Heart left ventricle (tissue), 16 donors: Measurements from ENCODE around the gene KCTD13. TPM values are rescaled to one million over a fixed set of nuclear protein-coding genes. Genes with fewer than 3 reads are reported as not detected.

Source experiments
- ATAC-seq, 4 donors: fragments of 200-7000 bp; cut with Tn5 transposase; one replicate each; pipeline ENCODE4 v1.9.1; 2020 to 2022; ENCODE audit warnings: moderate library complexity in 4 of 4, mild to moderate bottlenecking in 3 of 4, moderate number of reproducible peaks in 1 of 4
- DNase-seq, 5 donors: peaks; one replicate each; pipeline ENCODE4 v3.0.0-alpha.2; 2020
- H3K27ac ChIP-seq, 12 donors: fragments of 200-600 bp; sonication (generic) in 4 of 12; one replicate each; pipeline versions ENCODE4 v1.5.0 to v1.8.0; 2016 to 2022; ENCODE audit warnings: mild to moderate bottlenecking in 2 of 12
- H3K27me3 ChIP-seq, 9 donors: fragments of 200-600 bp; sonication (generic) in 2 of 9; one replicate each; pipeline versions ENCODE4 v1.5.1 to v1.8.0; 2016 to 2022; ENCODE audit warnings: mild to moderate bottlenecking in 3 of 9
- H3K36me3 ChIP-seq, 9 donors: fragments of 200-600 bp; sonication (generic) in 2 of 9; one replicate each; pipeline versions ENCODE4 v1.5.0 to v1.8.0; 2018 to 2022; ENCODE audit warnings: mild to moderate bottlenecking in 2 of 9
- H3K4me1 ChIP-seq, 12 donors: fragments of 200-600 bp; sonication (generic) in 4 of 12; one replicate each; pipeline versions ENCODE4 v1.5.0 to v1.8.0; 2016 to 2022; ENCODE audit warnings: mild to moderate bottlenecking in 3 of 12
- H3K4me3 ChIP-seq, 12 donors: fragments of 200-600 bp; sonication (generic) in 4 of 12; one replicate each; pipeline versions ENCODE4 v1.5.0 to v1.8.0; 2017 to 2022; ENCODE audit warnings: mild to moderate bottlenecking in 9 of 12, moderate library complexity in 4 of 12
- H3K9me3 ChIP-seq, 12 donors: fragments of 200-600 bp; sonication (generic) in 4 of 12; one replicate each; pipeline versions ENCODE4 v1.5.0 to v1.8.0; 2016 to 2022; ENCODE audit warnings: mild to moderate bottlenecking in 1 of 12
- CTCF ChIP-seq, 12 donors: fragments of 200-600 bp; sonication (generic) in 4 of 12; IDR thresholded peaks; one replicate each; pipeline versions ENCODE4 v1.5.0 to v1.8.0; 2018 to 2022; ENCODE audit warnings: antibody characterized with exemption in 12 of 12, mild to moderate bottlenecking in 5 of 12
- POLR2A ChIP-seq, 2 donors: fragments of 450-650 bp; IDR thresholded peaks; one replicate each; pipeline ENCODE4 v1.6.1; 2017; ENCODE audit warnings: antibody characterized with exemption in 2 of 2, mild to moderate bottlenecking in 2 of 2, moderate library complexity in 2 of 2
- WGBS, 4 donors: extraction: QIAGEN DNeasy Blood & Tissue Kit in 2 of 4; methylation state at CpG; one replicate each; pipeline versions ENCODE4 v1.1.5 to v1.1.7; 2013 to 2018; 5-methylcytosine and 5-hydroxymethylcytosine counted together
- intact Hi-C, 10 donors: fragments of 100-400 bp; cut with DNase I; formaldehyde crosslinking; loops; one replicate each; pipeline versions ENCODE4 v1.11.1 to v1.14.2; 2022
- polyA plus RNA-seq, 2 donors: library from polyadenylated mRNA; stranded (reverse); fragments of 200-250 nt; gene quantifications; one replicate each; pipeline ENCODE4 v1.2.3, GENCODE V29; 2013
- total RNA-seq, 9 donors: library from RNA; depleted of rRNA in 2 of 9; stranded (reverse); fragments of >200 nt in 2 of 9; fragmentation: NEBNext Ultra II Directional in 3 of 9; extraction: Animal tissue kit (Norgen Biotek cat#: 25700) in 3 of 9; gene quantifications; one replicate each; pipeline versions ENCODE4 v1.1.0 to v1.2.4, GENCODE V29; 2016 to 2023
- donor health status: ischemic (EF 13 %, LVEDD 7.1; RV severe dilation, severe dysfunction).
- donor health status: healthy with polysubstance abuse.
- donor health status: DM: no; HTN: yes; CAD: no.
- donor health status: DM: no; HTN: no; CAD: no.
- donor health status: ischemic (EF 25% LVEDD 6.9; RV normal size, moderate dysfunction).
- donor health status: ischemic (EF 25% LVEDD 5.7; RV mildly dilated, moderate dysfunction).
- donor health status: healthy.
- donor health status: DM: yes; HTN: yes; CAD: no.
- donor health status: ischemic (EF 35%, LVEDD 5.7; RV mildly dilated, moderate dysfunction).
- donor health status: nonischemic (EF 11% LVEDD 7.7; RV severe dilation, severe dysfunction).
- donor health status: DM: yes; HTN: yes; CAD: no.
- donor health status: PGD.
- donor health status: ischemic (EF 29% LVEDD 5.4; RV normal size, mild dysfunction).
- donor health status: nonischemic (EF 23%, LVEDD 6.1; RV moderate dilation, normal function).

KCTD13 gene
- total and polyA plus RNA-seq, 11 donors = 3.6 to 9.1 (median 6.6) TPM

DNA sequence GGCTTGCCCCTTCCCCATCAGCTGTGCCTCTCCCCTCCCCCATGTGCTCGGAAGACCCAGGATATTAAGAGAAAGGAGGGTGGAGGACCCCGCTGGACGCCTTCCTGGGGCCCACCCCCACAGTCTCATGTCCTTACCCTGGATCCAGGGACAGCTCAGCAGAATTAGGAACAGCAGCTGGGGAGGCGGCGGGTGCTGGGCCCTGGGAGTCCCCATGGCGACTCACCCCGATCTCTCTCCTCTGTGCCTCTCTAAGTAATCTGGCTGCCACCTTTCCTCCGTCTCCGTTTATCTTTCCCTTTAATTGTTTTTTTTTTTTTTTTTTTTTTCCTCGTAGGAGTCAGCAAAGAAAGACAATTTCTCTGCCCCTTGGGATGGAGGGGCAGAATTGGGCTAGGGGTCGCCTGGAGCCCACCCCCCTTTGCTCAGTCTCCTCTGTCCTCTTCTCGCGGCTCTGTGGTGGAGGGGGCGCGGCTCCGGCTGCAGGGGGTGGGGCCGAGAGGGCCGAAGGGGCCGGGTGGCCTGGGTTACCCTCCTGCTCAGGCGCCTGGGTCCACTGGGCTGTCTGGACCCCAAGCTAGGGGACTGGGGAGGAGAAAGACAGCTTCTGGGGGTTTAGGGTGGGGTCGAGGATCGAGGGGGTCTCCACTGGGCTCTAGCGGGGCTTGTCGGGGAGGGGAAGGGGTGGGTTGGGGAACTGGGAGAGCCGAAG lies 27.1 kb downstream of the KCTD13 start:
- intact Hi-C loops = no loop called here
- DNase-seq (no peak), ATAC-seq (peak in 1 of 4 donors; percentile 14)
- H3K4me3 ChIP-seq = peak overlapping the region in 9 of 12 donors; percentile 6 to 72 (median 61)
- no peaks in the 10 kb centered on the region for H3K9me3 ChIP-seq
- no peaks in the 10 kb centered on the region for H3K36me3 ChIP-seq
- 1 to 2% (median 1%) methylated on average over 19 to 25 of the region's 25 CpGs for WGBS, 4 donors
- no peak overlapping the region for H3K27ac ChIP-seq
- TF ChIP-seq POLR2A (IDR thresholded peaks at IDR 0.05) = no peak
- no peak for TF ChIP-seq CTCF (IDR thresholded peaks at IDR 0.05)
- H3K27me3 ChIP-seq = peaks cover 6 to 30% (median 19%) of the 10 kb centered on the region in 9 donors
- peaks cover 0 to 23% (median 7%) of the 10 kb centered on the region in 12 donors for H3K4me1 ChIP-seq

DNA sequence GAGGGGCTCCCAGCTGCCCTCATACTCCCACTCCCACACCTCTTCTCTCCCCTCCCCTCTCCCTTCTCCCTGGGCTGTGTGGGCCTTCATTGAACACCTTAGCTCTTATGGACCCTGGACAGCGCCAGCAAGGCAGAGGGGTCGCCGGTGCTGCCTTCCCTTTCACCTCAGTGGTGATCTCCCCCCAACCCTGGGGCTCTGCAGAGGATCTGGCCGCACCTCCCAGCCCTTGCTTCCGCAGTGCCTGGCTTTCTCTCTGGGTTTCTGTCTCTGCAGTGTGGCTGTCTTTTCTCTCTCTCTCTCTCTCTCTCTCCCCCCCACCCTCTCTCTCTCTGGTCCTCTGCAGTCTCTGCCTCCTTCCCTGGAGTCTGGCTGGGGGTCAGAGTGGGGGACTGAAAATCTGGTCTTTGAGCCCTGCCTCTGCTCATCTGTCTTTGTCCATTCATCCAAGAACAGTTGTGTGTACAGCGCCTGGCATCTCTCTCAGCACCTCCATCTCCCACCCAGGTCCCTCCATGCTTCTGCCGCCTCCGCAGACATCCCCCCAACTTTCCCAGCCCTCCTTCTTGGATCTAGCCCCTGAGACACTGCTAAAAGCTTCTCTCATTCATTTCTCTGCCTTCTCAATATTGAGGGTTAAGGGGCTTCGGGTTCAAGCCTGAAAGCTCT lies 27.8 kb downstream of the KCTD13 start:
- 12 to 21% (median 15%) methylated on average over 9 of the region's 9 CpGs for WGBS, 4 donors
- intact Hi-C loops = no loop called here
- H3K27me3 ChIP-seq = peaks cover 6 to 30% (median 19%) of the 10 kb centered on the region in 9 donors

DNA sequence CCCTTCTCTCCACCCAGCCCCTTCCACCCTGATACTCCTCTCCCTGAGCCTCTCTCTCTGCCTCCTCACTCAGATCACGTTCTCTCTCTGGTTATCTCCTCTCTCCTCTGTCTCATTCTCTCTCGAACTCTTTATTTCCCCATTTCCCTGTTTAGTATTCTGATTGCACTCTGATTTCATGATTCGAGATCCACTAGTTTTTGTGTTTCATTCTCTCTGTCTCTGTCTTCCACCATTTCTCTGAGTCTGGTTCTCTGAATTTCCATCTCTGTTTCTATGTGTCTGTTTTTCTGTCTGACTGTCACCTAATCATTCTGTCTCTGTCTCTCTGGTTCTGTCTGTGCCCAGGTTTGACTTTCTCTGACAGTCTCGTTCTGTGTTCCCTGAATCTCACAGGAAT lies 28.7 kb downstream of the KCTD13 start:
- Histone ChIP-seq H3K27me3 (peaks cover 6 to 30% (median 19%) of the 10 kb centered on the region in 9 donors), H3K4me1 (peaks cover 0 to 23% (median 7%) of the 10 kb centered on the region in 12 donors), H3K27ac (no peak overlapping the region), H3K4me3 (no peak overlapping the region), H3K36me3 (no peaks in the 10 kb centered on the region), H3K9me3 (no peaks in the 10 kb centered on the region)
- 37 to 57% (median 45%) methylated on average over 4 of the region's 4 CpGs for WGBS, 4 donors
- no peak for DNase-seq
- no peak for ATAC-seq
- intact Hi-C loops = no loop called here
- no peak for TF ChIP-seq POLR2A (IDR thresholded peaks at IDR 0.05)
- no peak for TF ChIP-seq CTCF (IDR thresholded peaks at IDR 0.05)

More for the DNA sequence above, 27.8 kb downstream of the KCTD13 start:
- Histone ChIP-seq H3K4me3 (no peak overlapping the region), H3K27ac (no peak overlapping the region), H3K9me3 (no peaks in the 10 kb centered on the region), H3K4me1 (peaks cover 0 to 23% (median 7%) of the 10 kb centered on the region in 12 donors), H3K36me3 (no peaks in the 10 kb centered on the region)
- TF ChIP-seq CTCF (IDR thresholded peaks at IDR 0.05) (no peak), POLR2A (IDR thresholded peaks at IDR 0.05) (no peak)
- DNase-seq (no peak), ATAC-seq (no peak)

- TF ChIP-seq CTCF (IDR thresholded peaks at IDR 0.05) (no peak), POLR2A (IDR thresholded peaks at IDR 0.05) (no peak)
- Histone ChIP-seq H3K9me3 (no peaks in the 10 kb centered on the region), H3K4me1 (peaks cover 0 to 23% (median 7%) of the 10 kb centered on the region in 12 donors), H3K4me3 (no peak overlapping the region), H3K27ac (no peak overlapping the region), H3K27me3 (peaks cover 6 to 30% (median 19%) of the 10 kb centered on the region in 9 donors), H3K36me3 (no peaks in the 10 kb centered on the region)
- no peak for DNase-seq
- ATAC-seq = no peak
- WGBS, 4 donors = 44 to 60% (median 47%) methylated on average over 10 to 15 of the region's 15 CpGs
- intact Hi-C loops = no loop called here
These were observed 29.2 kb downstream of the KCTD13 start for GRCh38 chr16:29896841-29897240.
